Mesodermal cell (in vitro differentiated cells): ENCODE data around the gene SLC25A48.

Experiments used
- H3K27ac ChIP-seq: 2 replicates; pipeline ENCODE4 v1.7.0; 2013; ENCODE audit warnings: mild to moderate bottlenecking, low read depth, low read length, moderate library complexity; ENCODE audit not compliant: severe bottlenecking
- H3K36me3 ChIP-seq: 2 replicates; pipeline ENCODE4 v1.7.1; 2013; ENCODE audit warnings: mild to moderate bottlenecking, low read length, moderate library complexity; ENCODE audit not compliant: control insufficient read depth, insufficient read depth
- H3K4me1 ChIP-seq: one replicate; pipeline ENCODE4 v1.7.1; 2013; ENCODE audit warnings: mild to moderate bottlenecking, low read length; ENCODE audit not compliant: insufficient read depth, control insufficient read depth, poor library complexity, severe bottlenecking
- H3K4me3 ChIP-seq: 2 replicates; pipeline ENCODE4 v1.7.0; 2013; ENCODE audit warnings: low read length, control low read depth, mild to moderate bottlenecking; ENCODE audit not compliant: insufficient read depth, poor library complexity, severe bottlenecking; ENCODE audit errors: extremely low read depth
- H3K9me3 ChIP-seq: 2 replicates; pipeline ENCODE4 v1.7.1; 2013; ENCODE audit warnings: mild to moderate bottlenecking, low read length, moderate library complexity; ENCODE audit not compliant: control insufficient read depth
- WGBS, 2 experiments: methylation state at CpG; one replicate each; pipeline ENCODE4 v1.1.5; 2013; ENCODE audit warnings: missing lambda C conversion rate in 2 of 2; ENCODE audit not compliant: insufficient coverage in 2 of 2; 5-methylcytosine and 5-hydroxymethylcytosine counted together

Gene SLC25A48

DNA sequence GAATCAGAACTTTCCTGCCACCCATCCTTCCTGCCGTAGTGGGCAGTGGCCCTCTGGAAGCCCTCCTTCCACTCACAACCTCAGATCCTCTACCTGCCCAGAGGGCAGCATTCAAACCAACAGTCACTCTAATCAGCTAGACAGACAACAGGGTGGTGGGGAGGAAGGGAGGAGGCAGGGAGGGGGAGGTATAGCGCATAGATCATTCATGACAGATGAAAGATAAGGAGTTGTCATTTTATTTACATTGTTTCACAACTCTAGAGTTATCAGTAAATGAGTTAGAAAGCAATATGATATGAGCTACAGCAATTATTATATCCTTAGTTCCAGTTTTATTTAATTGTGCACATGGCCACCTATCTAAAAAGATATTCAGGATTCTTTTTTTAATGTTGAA lies 60.3 kb downstream of the SLC25A48 start:
- peaks cover 3% of the 10 kb centered on the region for H3K4me1 ChIP-seq
- no peak overlapping the region for H3K4me3 ChIP-seq
- no peak overlapping the region for H3K27ac ChIP-seq
- no CpG with 5 or more reads among the region's 2 CpGs for WGBS, 2 experiments
- H3K9me3 ChIP-seq, result no peaks in the 10 kb centered on the region
- H3K36me3 ChIP-seq, result no peaks in the 10 kb centered on the region

GRCh38 chr5:135895474-135896006 lies 61.1 kb downstream of the SLC25A48 start, which contains the start of gene IL9:
IL9 (minus strand) TSS chr5:135895841; CDS start chr5:135895816, 25 bp downstream.
- Histone ChIP-seq H3K4me1 (peaks cover 3% of the 10 kb centered on the region), H3K4me3 (no peak within 1 kb of the TSS), H3K9me3 (no peaks in the 10 kb centered on the region), H3K36me3 (no peaks in the 10 kb centered on the region), H3K27ac (no peak within 1 kb of the TSS)
- 76 to 81% methylated on average over 5 to 6 of the region's 7 CpGs for WGBS, 2 experiments

GRCh38 chr5:135898651-135899050 lies 64.2 kb downstream of the SLC25A48 start:
- H3K36me3 ChIP-seq, result no peaks in the 10 kb centered on the region
- WGBS, 2 experiments, result 71 to 92% methylated on average over 1 to 3 of the region's 6 CpGs
- no peak overlapping the region for H3K4me3 ChIP-seq
- H3K27ac ChIP-seq, result no peak overlapping the region
- H3K9me3 ChIP-seq, result no peaks in the 10 kb centered on the region
- peaks cover 3% of the 10 kb centered on the region for H3K4me1 ChIP-seq

GRCh38 chr5:135900276-135900675 lies 65.8 kb downstream of the SLC25A48 start:
- H3K27ac ChIP-seq, result no peak overlapping the region
- no CpG with 5 or more reads among the region's 3 CpGs for WGBS, 2 experiments
- H3K36me3 ChIP-seq, result no peaks in the 10 kb centered on the region
- H3K4me3 ChIP-seq, result no peak overlapping the region
- H3K4me1 ChIP-seq, result no peaks in the 10 kb centered on the region
- no peaks in the 10 kb centered on the region for H3K9me3 ChIP-seq

DNA sequence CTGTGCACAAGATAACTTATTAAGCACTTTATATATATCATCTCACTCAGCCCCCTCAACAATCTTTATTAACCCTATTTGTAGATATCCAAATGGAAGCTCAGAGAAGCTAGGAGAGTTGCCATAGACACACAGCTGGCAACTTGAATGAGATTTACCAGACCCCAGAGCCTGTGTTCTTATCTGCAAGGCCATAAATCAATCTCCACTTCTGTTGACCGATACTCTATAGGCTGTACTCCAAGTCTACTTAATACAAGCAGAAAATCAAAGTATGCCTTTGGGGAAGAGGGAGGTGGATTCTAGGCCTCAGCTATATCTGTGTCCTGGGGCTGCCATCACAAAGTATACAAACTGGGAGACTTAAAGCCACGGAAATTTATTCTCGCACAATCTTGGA lies 67.2 kb downstream of the SLC25A48 start:
- no peaks in the 10 kb centered on the region for H3K36me3 ChIP-seq
- H3K9me3 ChIP-seq, result no peaks in the 10 kb centered on the region
- no peaks in the 10 kb centered on the region for H3K4me1 ChIP-seq
- H3K4me3 ChIP-seq, result no peak overlapping the region
- WGBS, 2 experiments, result 93 to 100% methylated on average over 2 of the region's 3 CpGs
- H3K27ac ChIP-seq, result no peak overlapping the region

DNA sequence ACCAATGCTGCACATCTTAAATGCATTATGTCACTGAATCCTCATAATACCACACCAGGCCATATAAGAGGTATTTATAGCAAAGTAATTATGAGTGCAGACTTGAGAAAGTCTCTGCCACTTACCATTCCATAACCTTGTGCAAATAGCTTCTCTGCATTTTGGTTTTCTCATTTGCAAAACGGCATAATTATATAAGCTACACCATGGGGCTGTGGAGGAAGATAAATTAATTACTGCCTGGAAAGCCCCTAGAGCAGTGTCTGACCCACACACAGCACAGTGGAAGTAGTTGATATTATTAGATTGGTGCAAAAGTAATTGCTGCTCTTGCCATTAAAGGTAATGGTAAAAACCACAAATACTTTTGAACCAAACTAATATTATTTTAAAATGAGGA lies 70.7 kb downstream of the SLC25A48 start:
- H3K9me3 ChIP-seq, result no peaks in the 10 kb centered on the region
- WGBS, 2 experiments, result no CpG with 5 or more reads among the region's 1 CpG
- H3K4me3 ChIP-seq, result no peak overlapping the region
- no peak overlapping the region for H3K27ac ChIP-seq
- H3K4me1 ChIP-seq, result no peaks in the 10 kb centered on the region
- no peaks in the 10 kb centered on the region for H3K36me3 ChIP-seq

GRCh38 chr5:135913713-135914626 lies 79.5 kb downstream of the SLC25A48 start:
- Histone ChIP-seq H3K4me1 (no peaks in the 10 kb centered on the region), H3K4me3 (no peak overlapping the region), H3K9me3 (no peaks in the 10 kb centered on the region), H3K36me3 (no peaks in the 10 kb centered on the region), H3K27ac (no peak overlapping the region)
- WGBS, 2 experiments, result 67 to 79% methylated on average over 3 of the region's 4 CpGs

GRCh38 chr5:135915466-135916001 lies 81.1 kb downstream of the SLC25A48 start:
- no peaks in the 10 kb centered on the region for H3K4me1 ChIP-seq
- no peaks in the 10 kb centered on the region for H3K36me3 ChIP-seq
- 100% methylated on average over 1 of the region's 5 CpGs; no CpG with 5 or more reads in 1 of the 2 experiments for WGBS, 2 experiments
- no peak overlapping the region for H3K27ac ChIP-seq
- no peaks in the 10 kb centered on the region for H3K9me3 ChIP-seq
- no peak overlapping the region for H3K4me3 ChIP-seq

DNA sequence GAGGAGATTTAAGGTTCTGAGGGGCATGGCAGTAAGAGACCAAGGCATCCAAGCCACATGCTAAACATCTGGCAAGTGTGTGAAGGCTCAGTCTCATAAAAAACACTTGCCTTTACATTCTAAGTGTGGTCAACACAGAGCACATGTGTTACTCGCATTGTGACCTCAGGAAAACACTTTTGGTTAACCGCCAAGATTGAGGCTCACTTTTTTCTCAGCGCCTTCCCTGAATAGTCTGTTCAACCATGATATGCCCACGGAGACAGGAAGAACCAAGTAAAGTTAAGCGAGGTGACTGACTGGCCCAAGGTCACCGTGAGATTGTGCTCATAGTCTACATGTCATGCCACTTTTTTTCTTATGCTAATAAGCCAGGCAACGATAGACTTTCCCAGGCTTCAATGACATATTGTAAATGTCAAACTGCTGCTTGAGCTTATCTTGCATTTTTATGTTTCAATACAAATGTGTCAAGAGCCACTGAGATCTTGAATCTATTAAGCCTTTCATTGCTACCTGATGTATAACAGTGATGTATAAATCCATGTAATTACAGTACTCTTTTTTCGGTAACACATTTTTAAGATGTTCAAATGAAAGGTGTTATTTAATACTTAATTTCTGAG lies 82.3 kb downstream of the SLC25A48 start:
- H3K36me3 ChIP-seq, result no peaks in the 10 kb centered on the region
- H3K9me3 ChIP-seq, result no peaks in the 10 kb centered on the region
- WGBS, 2 experiments, result 88 to 91% methylated on average over 7 of the region's 8 CpGs
- no peak overlapping the region for H3K27ac ChIP-seq
- H3K4me3 ChIP-seq, result no peak overlapping the region
- no peaks in the 10 kb centered on the region for H3K4me1 ChIP-seq

- H3K36me3 ChIP-seq, result no peaks in the 10 kb centered on the region
- WGBS, 2 experiments, result 83 to 89% methylated on average over 1 of the region's 3 CpGs
- no peaks in the 10 kb centered on the region for H3K9me3 ChIP-seq
- no peak overlapping the region for H3K4me3 ChIP-seq
- H3K4me1 ChIP-seq, result no peaks in the 10 kb centered on the region
- H3K27ac ChIP-seq, result no peak overlapping the region
These were observed 85.7 kb downstream of the SLC25A48 start for GRCh38 chr5:135920199-135920598.
